HepG2 (cell line): ENCODE data around the gene TOP1. TPM values are rescaled to one million over a fixed set of nuclear protein-coding genes. Genes with fewer than 3 reads are reported as not detected.
A peak's percentile ranks its signal among the peaks of the same experiment; 100 is the strongest.

Source experiments
- AKAP8 ChIP-seq: sonication (generic); formaldehyde crosslinking; IDR thresholded peaks from 2 replicates; pipeline ENCODE4 v1.5.1; 2020; ENCODE audit warnings: mild to moderate bottlenecking, missing genetic modification reagents
- CEBPG ChIP-seq: IDR thresholded peaks from 2 replicates; pipeline ENCODE4 v1.6.1; 2016
- ETV5 ChIP-seq: IDR thresholded peaks from 2 replicates; pipeline ENCODE4 v1.6.1; 2018; ENCODE audit warnings: missing biosample characterization, missing genetic modification reagents, inconsistent platforms, borderline replicate concordance
- HNRNPL ChIP-seq: fragments of 200-400 bp; formaldehyde crosslinking; IDR thresholded peaks from 2 replicates; pipeline ENCODE4 v1.6.1; 2017; ENCODE audit warnings: mild to moderate bottlenecking, low read depth, low read length
- ISL2 ChIP-seq: sonication (generic); formaldehyde crosslinking; IDR thresholded peaks from 2 replicates; pipeline ENCODE4 v1.5.0; 2020; ENCODE audit warnings: missing genetic modification reagents
- KDM2A ChIP-seq: sonication (generic); formaldehyde crosslinking; IDR thresholded peaks from 2 replicates; pipeline ENCODE4 v1.4.0; 2020; ENCODE audit warnings: low read depth, missing genetic modification reagents, borderline replicate concordance
- MLLT10 ChIP-seq: sonication (generic); formaldehyde crosslinking; IDR thresholded peaks from 2 replicates; pipeline ENCODE4 v1.4.0; 2020; ENCODE audit warnings: missing genetic modification reagents
- MXI1 ChIP-seq: IDR thresholded peaks from 3 replicates; pipeline ENCODE4 v1.6.1; 2012; ENCODE audit warnings: low read depth, low read length, inconsistent platforms, borderline replicate concordance
- NFIB ChIP-seq: sonication (generic); formaldehyde crosslinking; IDR thresholded peaks from 2 replicates; pipeline ENCODE4 v1.9.0; 2021; ENCODE audit warnings: missing genetic modification reagents, mild to moderate bottlenecking, borderline replicate concordance
- POGZ ChIP-seq: sonication (generic); formaldehyde crosslinking; IDR thresholded peaks from 2 replicates; pipeline ENCODE4 v1.4.0; 2020; ENCODE audit warnings: mild to moderate bottlenecking, missing genetic modification reagents
- SIN3B ChIP-seq: fragments of 150-350 bp; IDR thresholded peaks from 2 replicates; pipeline ENCODE4 v1.6.1; 2014; ENCODE audit warnings: low read length
- TBP ChIP-seq: sonication (generic); formaldehyde crosslinking; IDR thresholded peaks from 2 replicates; pipeline ENCODE4 v1.5.0; 2020; ENCODE audit warnings: missing genetic modification reagents
- ZBTB4 ChIP-seq: sonication (generic); formaldehyde crosslinking; IDR thresholded peaks from 2 replicates; pipeline ENCODE4 v1.4.0; 2020; ENCODE audit warnings: missing genetic modification reagents, mild to moderate bottlenecking, borderline replicate concordance
- ZKSCAN8 ChIP-seq: IDR thresholded peaks from 2 replicates; pipeline ENCODE4 v1.6.1; 2016; ENCODE audit warnings: borderline replicate concordance, missing genetic modification reagents, missing compliant biosample characterization
- ZNF563 ChIP-seq: sonication (generic); formaldehyde crosslinking; IDR thresholded peaks from 2 replicates; pipeline ENCODE4 v1.8.0; 2022; ENCODE audit warnings: mild to moderate bottlenecking, moderate library complexity, missing genetic modification reagents
- ZNF598 ChIP-seq: sonication (generic); formaldehyde crosslinking; IDR thresholded peaks from 2 replicates; pipeline ENCODE4 v1.5.1; 2020; ENCODE audit warnings: mild to moderate bottlenecking, missing genetic modification reagents, borderline replicate concordance
- ZNF747 ChIP-seq: sonication (generic); formaldehyde crosslinking; IDR thresholded peaks from 2 replicates; pipeline ENCODE4 v1.8.1; 2023; ENCODE audit warnings: missing genetic modification reagents, mild to moderate bottlenecking, borderline replicate concordance
- ZSCAN20 ChIP-seq: sonication (generic); formaldehyde crosslinking; IDR thresholded peaks from 2 replicates; pipeline ENCODE4 v1.4.0; 2020; ENCODE audit warnings: missing genetic modification reagents, mild to moderate bottlenecking, borderline replicate concordance
- polyA plus RNA-seq, 8 experiments: library from polyadenylated mRNA; depleted of rRNA in 3 of 8; stranded (reverse) in 7 of 8; unstranded in 1 of 8; fragments of >200 nt; fragmentation: Illumina TruSeq in 4 of 8; extraction: Trizol in 4 of 8; gene quantifications; 2 replicates each; pipeline versions ENCODE4 v1.2.1 to v1.2.3, GENCODE V29; 2011 to 2016; ENCODE audit warnings: low read depth in 4 of 8, missing spikeins in 1 of 8, mixed read lengths in 1 of 8; ENCODE audit not compliant: insufficient read depth in 1 of 8
- total RNA-seq, 5 experiments: library from RNA; depleted of rRNA; stranded (reverse); fragments of >200 nt; fragmentation: Illumina TruSeq; extraction: Trizol; gene quantifications; 2 replicates each; pipeline ENCODE4 v1.2.3, GENCODE V29; 2016; ENCODE audit warnings: low read depth in 1 of 5
- TF ChIP-seq, protein P1 (sequence below): IDR thresholded peaks from 2 replicates; pipeline ENCODE4 v1.6.1; 2016; ENCODE audit warnings: low read depth, missing genetic modification reagents, missing compliant biosample characterization
- TF ChIP-seq, protein P2 (sequence below): sonication (generic); formaldehyde crosslinking; IDR thresholded peaks from 2 replicates; pipeline ENCODE4 v1.4.0; 2020; ENCODE audit warnings: mild to moderate bottlenecking, missing genetic modification reagents

Gene TOP1
- total and polyA plus RNA-seq, 2 of the 13 experiments (the other 11 are each of a cell fraction or from before 2014, with no cell fraction given) = 10.2 to 19.4 TPM

- peak; percentile 55; the same call in 1 of the 2 replicates for TF ChIP-seq ISL2 (CRISPR knock-in tag)
- TF ChIP-seq ZBTB4 = peak; percentile 77; the same call in 1 of the 2 replicates
- TF ChIP-seq ZKSCAN8 (CRISPR knock-in tag) = peak; percentile 17; the same call in 1 of the 2 replicates
- 0 out of 2 replicates have a peak, but pooled peaks have one; percentile 35 for TF ChIP-seq MLLT10
- TF ChIP-seq, protein P1, sequence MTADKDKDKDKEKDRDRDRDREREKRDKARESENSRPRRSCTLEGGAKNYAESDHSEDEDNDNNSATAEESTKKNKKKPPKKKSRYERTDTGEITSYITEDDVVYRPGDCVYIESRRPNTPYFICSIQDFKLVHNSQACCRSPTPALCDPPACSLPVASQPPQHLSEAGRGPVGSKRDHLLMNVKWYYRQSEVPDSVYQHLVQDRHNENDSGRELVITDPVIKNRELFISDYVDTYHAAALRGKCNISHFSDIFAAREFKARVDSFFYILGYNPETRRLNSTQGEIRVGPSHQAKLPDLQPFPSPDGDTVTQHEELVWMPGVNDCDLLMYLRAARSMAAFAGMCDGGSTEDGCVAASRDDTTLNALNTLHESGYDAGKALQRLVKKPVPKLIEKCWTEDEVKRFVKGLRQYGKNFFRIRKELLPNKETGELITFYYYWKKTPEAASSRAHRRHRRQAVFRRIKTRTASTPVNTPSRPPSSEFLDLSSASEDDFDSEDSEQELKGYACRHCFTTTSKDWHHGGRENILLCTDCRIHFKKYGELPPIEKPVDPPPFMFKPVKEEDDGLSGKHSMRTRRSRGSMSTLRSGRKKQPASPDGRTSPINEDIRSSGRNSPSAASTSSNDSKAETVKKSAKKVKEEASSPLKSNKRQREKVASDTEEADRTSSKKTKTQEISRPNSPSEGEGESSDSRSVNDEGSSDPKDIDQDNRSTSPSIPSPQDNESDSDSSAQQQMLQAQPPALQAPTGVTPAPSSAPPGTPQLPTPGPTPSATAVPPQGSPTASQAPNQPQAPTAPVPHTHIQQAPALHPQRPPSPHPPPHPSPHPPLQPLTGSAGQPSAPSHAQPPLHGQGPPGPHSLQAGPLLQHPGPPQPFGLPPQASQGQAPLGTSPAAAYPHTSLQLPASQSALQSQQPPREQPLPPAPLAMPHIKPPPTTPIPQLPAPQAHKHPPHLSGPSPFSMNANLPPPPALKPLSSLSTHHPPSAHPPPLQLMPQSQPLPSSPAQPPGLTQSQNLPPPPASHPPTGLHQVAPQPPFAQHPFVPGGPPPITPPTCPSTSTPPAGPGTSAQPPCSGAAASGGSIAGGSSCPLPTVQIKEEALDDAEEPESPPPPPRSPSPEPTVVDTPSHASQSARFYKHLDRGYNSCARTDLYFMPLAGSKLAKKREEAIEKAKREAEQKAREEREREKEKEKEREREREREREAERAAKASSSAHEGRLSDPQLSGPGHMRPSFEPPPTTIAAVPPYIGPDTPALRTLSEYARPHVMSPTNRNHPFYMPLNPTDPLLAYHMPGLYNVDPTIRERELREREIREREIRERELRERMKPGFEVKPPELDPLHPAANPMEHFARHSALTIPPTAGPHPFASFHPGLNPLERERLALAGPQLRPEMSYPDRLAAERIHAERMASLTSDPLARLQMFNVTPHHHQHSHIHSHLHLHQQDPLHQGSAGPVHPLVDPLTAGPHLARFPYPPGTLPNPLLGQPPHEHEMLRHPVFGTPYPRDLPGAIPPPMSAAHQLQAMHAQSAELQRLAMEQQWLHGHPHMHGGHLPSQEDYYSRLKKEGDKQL (CRISPR knock-in tag) = peak; percentile 24; the same call in 1 of the 2 replicates
- TF ChIP-seq ZSCAN20 = peak; percentile 84; the same call in 1 of the 2 replicates
- TF ChIP-seq, protein P2, sequence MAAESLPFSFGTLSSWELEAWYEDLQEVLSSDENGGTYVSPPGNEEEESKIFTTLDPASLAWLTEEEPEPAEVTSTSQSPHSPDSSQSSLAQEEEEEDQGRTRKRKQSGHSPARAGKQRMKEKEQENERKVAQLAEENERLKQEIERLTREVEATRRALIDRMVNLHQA (CRISPR knock-in tag) = 0 out of 2 replicates have a peak, but pooled peaks have one; percentile 38
- no peak for TF ChIP-seq ZNF747 (CRISPR knock-in tag)
- peak; percentile 73 for TF ChIP-seq POGZ (CRISPR knock-in tag)
- TF ChIP-seq ETV5 (CRISPR knock-in tag) = peak; percentile 45
- peak; percentile 94; the same call in 1 of the 2 replicates for TF ChIP-seq ZNF563 (CRISPR knock-in tag)
- TF ChIP-seq MXI1 = peak; percentile 100
- TF ChIP-seq NFIB (CRISPR knock-in tag) = no peak
- TF ChIP-seq KDM2A (CRISPR knock-in tag) = peak; percentile 94
- TF ChIP-seq AKAP8 = peak; percentile 85
- peak; percentile 87 for TF ChIP-seq SIN3B
- peak; percentile 88; the same call in 1 of the 2 replicates for TF ChIP-seq TBP (CRISPR knock-in tag)
- peak; percentile 79; the same call in 1 of the 2 replicates for TF ChIP-seq HNRNPL
- TF ChIP-seq ZNF598 = peak; percentile 52
- TF ChIP-seq CEBPG (CRISPR knock-in tag) = peak; percentile 89
Measured at GRCh38 chr20:41028359-41029149, at the start of gene TOP1 (continued).
